ENCODE data around the gene IBSP.

Gene IBSP

DNA sequence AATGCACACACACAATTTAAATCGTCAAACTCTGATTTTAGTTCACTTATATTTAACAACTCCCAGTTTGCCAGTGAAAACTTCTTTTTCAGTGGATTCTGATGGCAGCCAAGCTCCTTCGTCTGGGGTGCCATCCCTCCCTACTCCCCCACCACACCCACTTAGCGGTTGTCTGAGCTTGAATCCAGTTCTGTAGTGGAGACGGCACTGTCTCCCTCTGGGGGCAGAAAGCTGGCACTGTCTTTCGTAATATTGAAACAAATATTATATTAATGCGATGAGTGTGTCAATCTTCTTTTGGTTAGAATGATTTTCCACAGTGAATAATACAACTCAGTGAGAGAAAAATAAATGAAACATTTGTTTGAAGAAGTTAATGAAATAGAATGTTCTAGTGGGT is 38.9 kb downstream of the IBSP start:
- no peak overlapping the region for H3K4me3 ChIP-seq (ENCODE audit: low read depth, low read length)

DNA sequence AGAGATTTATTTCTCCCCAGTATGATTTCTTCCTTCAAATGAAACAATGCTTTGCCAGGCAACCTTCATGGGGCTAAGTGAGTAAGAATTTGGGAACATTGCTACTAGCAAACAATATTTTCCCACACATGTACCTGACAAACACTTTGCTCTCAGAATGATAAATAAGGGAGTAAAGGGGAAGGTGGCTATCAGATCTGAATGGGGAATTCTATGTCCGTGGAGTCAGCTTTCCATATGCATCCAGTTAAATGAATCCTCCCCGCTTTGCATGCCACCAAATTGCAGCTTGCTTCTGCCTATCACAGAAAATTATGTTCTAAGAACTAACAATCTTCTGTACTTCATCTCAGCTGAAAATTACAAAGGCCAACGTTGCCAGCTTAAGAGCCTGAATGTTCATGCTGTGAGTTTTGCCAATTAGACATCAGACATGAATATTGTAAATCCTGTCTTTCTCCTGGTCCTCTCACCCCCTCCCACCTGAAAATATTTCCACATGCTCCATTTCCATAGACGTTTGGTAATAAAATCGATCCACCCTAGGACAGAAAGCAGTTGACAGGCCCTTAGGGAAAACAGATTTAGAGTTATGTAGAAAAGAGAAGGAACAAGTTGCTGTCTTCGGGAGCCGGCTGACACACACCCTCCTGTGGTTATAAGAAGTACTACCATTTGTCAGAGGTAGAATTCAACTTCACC is 39.7 kb downstream of the IBSP start:
- H3K4me3 ChIP-seq (ENCODE audit: low read depth, low read length), result no peak overlapping the region

DNA sequence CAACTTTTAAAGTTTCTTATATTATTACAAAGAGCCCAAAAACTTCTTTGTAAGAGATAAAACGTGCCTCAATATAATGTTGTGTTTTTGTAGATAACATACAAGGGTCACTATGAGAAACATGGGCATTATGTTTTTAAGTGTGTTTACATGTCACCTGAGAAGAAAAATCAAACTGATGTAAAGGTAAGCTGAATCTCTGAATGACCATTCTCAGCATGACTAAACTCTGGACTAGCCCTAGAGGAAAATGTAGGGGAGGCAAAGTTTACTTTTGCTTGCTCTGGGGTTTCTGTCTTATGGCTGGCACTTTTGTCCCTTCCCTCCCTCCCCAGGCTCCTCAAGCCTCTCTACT is 40.2 kb downstream of the IBSP start:
- H3K4me3 ChIP-seq (ENCODE audit: low read depth, low read length), result no peak overlapping the region

- no peak overlapping the region for H3K4me3 ChIP-seq (ENCODE audit: low read depth, low read length)
Measured at GRCh38 chr4:87840149-87840548, 40.8 kb downstream of the IBSP start.

- no peak overlapping the region for H3K4me3 ChIP-seq (ENCODE audit: low read depth, low read length)
Measured at GRCh38 chr4:87843936-87844335, 44.6 kb downstream of the IBSP start.

DNA sequence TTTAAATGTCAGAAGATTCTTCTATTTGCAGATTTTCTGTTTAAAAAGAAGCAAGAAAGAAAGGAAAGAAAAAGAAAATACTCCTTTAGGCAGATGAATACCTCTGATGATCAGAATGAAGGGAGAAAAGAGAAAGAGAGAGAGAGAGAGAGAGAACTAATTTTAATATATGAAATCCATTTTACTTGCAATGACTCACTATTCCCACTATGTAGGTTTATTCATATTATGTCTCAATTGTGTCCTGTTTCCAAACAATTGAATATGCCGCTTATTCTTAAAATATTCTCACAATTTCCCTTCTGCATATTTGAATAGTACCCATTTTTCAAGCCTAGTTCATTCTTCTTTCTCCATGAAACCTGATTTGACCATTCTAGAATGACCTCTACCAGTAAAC is 45.1 kb downstream of the IBSP start:
- no peak overlapping the region for H3K4me3 ChIP-seq (ENCODE audit: low read depth, low read length)

- H3K4me3 ChIP-seq (ENCODE audit: low read depth, low read length), result no peak overlapping the region
Measured at GRCh38 chr4:87846226-87846625, 46.9 kb downstream of the IBSP start.

- H3K4me3 ChIP-seq (ENCODE audit: low read depth, low read length), result peak overlapping the region; percentile 2
Measured at GRCh38 chr4:87848622-87849351, 49.4 kb downstream of the IBSP start.

DNA sequence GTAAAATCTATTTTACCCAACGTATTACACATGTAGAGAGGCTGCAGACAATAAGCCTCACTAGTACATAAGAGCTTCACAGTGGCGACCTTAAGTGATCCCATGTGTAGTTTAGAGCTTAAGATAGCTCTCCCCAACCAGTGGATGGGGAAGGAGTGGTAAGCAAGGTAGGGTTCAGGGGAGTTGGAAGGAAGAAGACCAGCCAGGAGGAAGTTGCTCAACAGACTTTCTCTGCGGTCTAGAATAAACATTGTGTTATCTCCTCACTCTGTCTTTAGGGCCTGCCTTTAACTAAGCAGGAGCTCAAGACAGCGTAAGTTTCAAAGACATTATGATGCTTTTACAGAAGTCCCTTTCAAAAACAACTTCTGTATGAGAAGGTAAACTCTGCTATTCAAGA is 50.3 kb downstream of the IBSP start:
- no peak overlapping the region for H3K4me3 ChIP-seq (ENCODE audit: low read depth, low read length)

DNA sequence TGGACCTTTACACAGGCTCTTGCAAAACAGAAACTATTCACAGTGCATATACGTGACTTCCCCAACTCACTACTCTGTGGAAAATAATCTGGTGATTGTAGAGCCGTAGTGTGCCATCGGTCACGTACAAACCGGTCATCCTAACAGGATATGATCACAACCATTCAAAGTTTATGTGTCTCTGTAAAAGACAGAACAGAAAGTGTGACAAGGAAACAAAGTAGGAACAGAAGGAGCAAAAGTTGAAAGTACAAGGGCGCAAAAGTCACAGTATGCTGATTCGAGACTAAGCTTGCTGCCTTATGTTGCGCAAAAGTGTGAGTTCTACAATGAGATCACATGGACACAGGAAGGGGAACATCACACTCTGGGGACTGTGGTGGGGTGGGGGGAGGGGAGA is 52.0 kb downstream of the IBSP start:
- H3K4me3 ChIP-seq (ENCODE audit: low read depth, low read length), result no peak overlapping the region

GRCh38 chr4:87851953-87852352 is 52.6 kb downstream of the IBSP start:
- no peak overlapping the region for H3K4me3 ChIP-seq (ENCODE audit: low read depth, low read length)

GRCh38 chr4:87853108-87853507 is 53.8 kb downstream of the IBSP start:
- no peak overlapping the region for H3K4me3 ChIP-seq (ENCODE audit: low read depth, low read length)

DNA sequence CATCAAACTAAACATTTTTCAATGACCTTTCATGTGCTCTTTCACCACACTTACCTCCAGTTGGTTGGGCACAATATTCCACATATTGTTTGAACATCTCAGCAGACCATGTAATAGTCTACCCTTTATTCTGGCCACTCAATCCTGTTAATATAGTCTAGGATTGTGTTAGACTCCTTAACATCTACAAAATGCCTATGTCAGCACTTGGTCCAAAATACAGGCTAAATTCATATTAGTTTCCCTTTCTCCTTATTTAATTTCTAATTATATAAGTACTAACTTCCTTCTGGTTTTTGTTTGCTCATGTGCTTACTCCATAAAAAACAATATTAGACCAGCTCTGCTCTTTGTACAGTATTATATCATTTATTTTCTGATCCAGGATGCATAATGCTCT is 54.5 kb downstream of the IBSP start:
- H3K4me3 ChIP-seq (ENCODE audit: low read depth, low read length), result no peak overlapping the region

DNA sequence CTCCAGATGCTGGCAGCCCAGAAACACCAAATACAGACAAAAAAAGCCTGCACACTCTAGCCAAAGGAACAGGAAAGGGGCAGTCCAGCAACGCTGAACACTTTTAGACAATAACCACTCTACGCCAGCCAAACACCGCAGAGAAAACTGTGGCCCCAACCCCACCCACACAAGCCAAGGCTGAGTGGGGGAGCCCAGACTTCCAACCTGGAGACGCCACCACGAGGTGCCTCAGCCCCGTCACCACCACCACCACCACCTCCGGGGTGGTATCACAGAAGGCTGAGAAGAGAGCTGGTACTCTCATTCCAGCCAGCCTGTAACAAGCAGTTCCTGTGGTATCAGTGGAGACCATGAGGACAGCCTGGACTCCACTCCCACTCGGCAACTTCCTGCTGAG is 56.2 kb downstream of the IBSP start:
- H3K4me3 ChIP-seq (ENCODE audit: low read depth, low read length), result no peak overlapping the region

GRCh38 chr4:87856816-87857215 is 57.5 kb downstream of the IBSP start:
- H3K4me3 ChIP-seq (ENCODE audit: low read depth, low read length), result no peak overlapping the region

DNA sequence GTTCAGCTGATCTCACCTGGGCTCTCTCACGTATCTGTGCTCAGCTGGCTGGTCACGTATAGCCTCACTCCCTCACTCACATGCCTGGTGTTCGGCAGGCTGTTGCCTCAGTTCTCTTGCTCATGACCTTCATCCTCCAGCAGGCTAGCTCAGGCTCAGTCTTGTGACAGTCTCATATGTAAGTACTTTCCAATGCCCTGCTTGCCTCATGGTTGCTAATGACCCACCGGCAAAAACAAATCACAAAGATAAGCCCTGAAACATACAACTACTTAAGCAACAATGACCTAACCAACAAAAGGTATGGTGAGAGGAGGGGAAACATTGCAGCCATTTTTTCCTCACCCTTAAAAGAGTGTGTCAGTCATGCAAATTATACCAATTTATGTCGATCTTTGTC is 58.4 kb downstream of the IBSP start:
- H3K4me3 ChIP-seq (ENCODE audit: low read depth, low read length), result no peak overlapping the region

Measured in iPS-11a (cell line).